Measurements from ENCODE around the gene LRFN2. TPM values are rescaled to one million over a fixed set of nuclear protein-coding genes. Genes with fewer than 3 reads are reported as not detected.

LRFN2 gene
- polyA plus RNA-seq, 1 of the 3 experiments (the other 2 are of a cell fraction), result 0.02 TPM

DNA sequence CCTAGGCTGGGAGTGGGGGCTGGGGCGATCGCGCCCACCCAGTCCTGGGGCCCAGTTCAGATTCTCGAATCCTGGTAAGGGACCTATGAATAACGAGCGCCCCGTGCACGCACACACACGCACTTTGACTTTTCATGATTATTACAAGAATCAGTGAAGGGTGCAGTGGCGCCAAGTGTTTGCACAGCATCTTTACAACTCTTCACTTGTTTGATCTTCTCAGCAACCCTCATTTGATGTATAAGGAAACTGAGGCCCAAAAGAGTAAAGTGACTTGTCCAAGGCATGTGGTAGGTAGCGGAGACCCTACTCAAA is 863 bp upstream of the LRFN2 start:
- Histone ChIP-seq H3K79me2 (ENCODE audit: insufficient read depth) (no peaks in the 10 kb centered on the region), H3K27me3 (ENCODE audit: insufficient read depth) (peaks cover 20% of the 10 kb centered on the region; the same call in 1 of the 2 replicates), H3K4me3 (ENCODE audit: low read depth in 2 of 2, low read length in 1 of 2) (peak overlapping the region; percentile 48 to 61), H3K4me1 (ENCODE audit: control insufficient read depth in 1 of 2, insufficient read depth in 2 of 2, low read depth in 1 of 2, low read length in 1 of 2) (peaks cover 0 to 36% of the 10 kb centered on the region in 2 experiments; a peak in 1 of 4 replicates), H3F3A (replicated peaks; ENCODE audit: insufficient read depth) (no peaks in the 10 kb centered on the region), H3K9ac (no peak overlapping the region), H2AFZ (ENCODE audit: low read depth) (peak overlapping the region; percentile 76; the same call in 1 of the 2 replicates), H3K9me2 (no peaks in the 10 kb centered on the region), H3K4me2 (peak overlapping the region; percentile 82), H3K27ac (ENCODE audit: low read depth in 2 of 2, low read length in 1 of 2) (peak overlapping the region in 1 of 2 experiments; percentile 82; a peak in 1 of 4 replicates), H3K36me3 (replicated peaks in 1 of 2; ENCODE audit: control insufficient read depth in 1 of 2, insufficient read depth in 2 of 2, low read length in 1 of 2) (no peaks in the 10 kb centered on the region), H3K9me3 (no peaks in the 10 kb centered on the region), H4K20me1 (ENCODE audit: insufficient read depth) (no peaks in the 10 kb centered on the region)
- TF ChIP-seq SMC3 (IDR thresholded peaks at IDR 0.05; ENCODE audit: low read depth, low read length) (peak; percentile 56; the same call in 1 of the 2 replicates), CHD2 (IDR thresholded peaks at IDR 0.05; ENCODE audit: low read length, partially characterized antibody) (peak; percentile 53), FOXJ3 (CRISPR knock-in tag; IDR thresholded peaks at IDR 0.05) (peak; percentile 3; the same call in 1 of the 2 replicates)
- TF ChIP-seq, protein P1, sequence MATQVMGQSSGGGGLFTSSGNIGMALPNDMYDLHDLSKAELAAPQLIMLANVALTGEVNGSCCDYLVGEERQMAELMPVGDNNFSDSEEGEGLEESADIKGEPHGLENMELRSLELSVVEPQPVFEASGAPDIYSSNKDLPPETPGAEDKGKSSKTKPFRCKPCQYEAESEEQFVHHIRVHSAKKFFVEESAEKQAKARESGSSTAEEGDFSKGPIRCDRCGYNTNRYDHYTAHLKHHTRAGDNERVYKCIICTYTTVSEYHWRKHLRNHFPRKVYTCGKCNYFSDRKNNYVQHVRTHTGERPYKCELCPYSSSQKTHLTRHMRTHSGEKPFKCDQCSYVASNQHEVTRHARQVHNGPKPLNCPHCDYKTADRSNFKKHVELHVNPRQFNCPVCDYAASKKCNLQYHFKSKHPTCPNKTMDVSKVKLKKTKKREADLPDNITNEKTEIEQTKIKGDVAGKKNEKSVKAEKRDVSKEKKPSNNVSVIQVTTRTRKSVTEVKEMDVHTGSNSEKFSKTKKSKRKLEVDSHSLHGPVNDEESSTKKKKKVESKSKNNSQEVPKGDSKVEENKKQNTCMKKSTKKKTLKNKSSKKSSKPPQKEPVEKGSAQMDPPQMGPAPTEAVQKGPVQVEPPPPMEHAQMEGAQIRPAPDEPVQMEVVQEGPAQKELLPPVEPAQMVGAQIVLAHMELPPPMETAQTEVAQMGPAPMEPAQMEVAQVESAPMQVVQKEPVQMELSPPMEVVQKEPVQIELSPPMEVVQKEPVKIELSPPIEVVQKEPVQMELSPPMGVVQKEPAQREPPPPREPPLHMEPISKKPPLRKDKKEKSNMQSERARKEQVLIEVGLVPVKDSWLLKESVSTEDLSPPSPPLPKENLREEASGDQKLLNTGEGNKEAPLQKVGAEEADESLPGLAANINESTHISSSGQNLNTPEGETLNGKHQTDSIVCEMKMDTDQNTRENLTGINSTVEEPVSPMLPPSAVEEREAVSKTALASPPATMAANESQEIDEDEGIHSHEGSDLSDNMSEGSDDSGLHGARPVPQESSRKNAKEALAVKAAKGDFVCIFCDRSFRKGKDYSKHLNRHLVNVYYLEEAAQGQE (IDR thresholded peaks at IDR 0.05; ENCODE audit: low read depth, low read length), result no peak
- ChIA-PET CTCF (interaction anchor here (0.6 to 5.4 kb wide), 96 partner anchors 9 to 612 kb away, joined by 3 to 65 read pairs (median 4); no protein-coding TSS in a partner anchor), POLR2A (interaction anchor here (0.7 to 1.0 kb wide), 2 partner anchors 162 to 483 kb away, joined by 3 to 4 read pairs; no protein-coding TSS in a partner anchor)
- WGBS (ENCODE audit: low lambda C conversion rate), result 42% methylated on average over 8 of the region's 11 CpGs
- no peak for DNase-seq

DNA sequence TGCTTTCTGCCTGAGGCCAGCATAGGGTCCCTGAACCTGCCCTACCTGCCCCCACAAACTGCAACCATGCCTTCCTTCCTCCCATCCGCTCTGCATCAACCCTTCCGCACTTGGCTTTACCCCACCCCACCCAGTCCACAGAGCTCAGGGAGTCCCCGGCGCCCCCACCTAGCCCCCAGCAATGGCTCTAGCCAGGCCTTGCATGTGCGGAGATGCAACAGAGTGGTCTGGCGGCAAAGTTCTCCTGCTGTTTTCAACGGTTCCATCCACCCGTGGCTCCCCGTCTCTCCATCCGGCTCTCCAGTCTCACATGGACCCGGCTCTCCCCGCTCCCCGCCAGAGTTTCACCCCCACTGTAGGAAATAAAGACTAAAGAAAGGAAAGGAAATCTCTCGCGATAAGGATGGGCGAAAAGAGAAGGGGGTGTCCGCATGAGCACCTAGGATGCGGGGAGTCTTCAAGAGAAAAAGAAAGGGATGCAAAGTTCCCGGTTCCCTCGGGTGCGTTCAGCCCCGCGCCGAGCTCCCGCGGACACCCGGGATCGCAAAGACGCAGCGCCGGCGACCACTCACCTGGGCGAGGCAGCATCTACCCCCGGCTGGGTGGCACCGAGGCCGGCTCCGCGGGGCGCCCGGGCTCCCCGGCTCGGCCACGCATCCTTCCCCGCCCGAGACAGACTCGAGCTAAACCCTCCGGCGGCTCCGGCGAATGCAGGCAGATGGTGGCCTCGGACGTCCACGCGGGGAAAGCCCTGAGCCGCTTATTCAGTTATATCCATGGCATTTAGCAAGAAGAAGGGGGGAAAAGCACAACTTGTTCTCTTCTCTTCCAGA is 579 bp downstream of the LRFN2 start:
- 6% methylated on average over 36 of the region's 55 CpGs for WGBS (ENCODE audit: low lambda C conversion rate)
- Histone ChIP-seq H3K9me3 (no peaks in the 10 kb centered on the region), H3K27ac (ENCODE audit: low read depth in 2 of 2, low read length in 1 of 2) (peak overlapping the region in 1 of 2 experiments; percentile 82; a peak in 2 of 4 replicates), H3K79me2 (ENCODE audit: insufficient read depth) (no peaks in the 10 kb centered on the region), H3K9ac (no peak overlapping the region), H4K20me1 (ENCODE audit: insufficient read depth) (no peaks in the 10 kb centered on the region), H3K4me2 (peak overlapping the region; percentile 82), H3K27me3 (ENCODE audit: insufficient read depth) (peaks cover 20% of the 10 kb centered on the region; the same call in 1 of the 2 replicates), H3K36me3 (replicated peaks in 1 of 2; ENCODE audit: control insufficient read depth in 1 of 2, insufficient read depth in 2 of 2, low read length in 1 of 2) (no peaks in the 10 kb centered on the region), H3F3A (replicated peaks; ENCODE audit: insufficient read depth) (no peaks in the 10 kb centered on the region), H3K4me3 (ENCODE audit: low read depth in 2 of 2, low read length in 1 of 2) (peak overlapping the region; percentile 48 to 61; a peak in 3 of 4 replicates), H2AFZ (ENCODE audit: low read depth) (no peak overlapping the region), H3K4me1 (ENCODE audit: control insufficient read depth in 1 of 2, insufficient read depth in 2 of 2, low read depth in 1 of 2, low read length in 1 of 2) (peaks cover 0 to 38% of the 10 kb centered on the region in 2 experiments; a peak in 2 of 4 replicates), H3K9me2 (no peaks in the 10 kb centered on the region)
- peak; percentile 72 for DNase-seq
- POLR2A ChIA-PET, result interaction anchor here (0.6 to 1.6 kb wide), 7 partner anchors 66 to 525 kb away, joined by 3 to 5 read pairs (median 4); no protein-coding TSS in a partner anchor
- CTCF ChIA-PET, result interaction anchor here (0.5 to 5.4 kb wide), 65 partner anchors 8 to 622 kb away, joined by 3 to 65 read pairs (median 5); no protein-coding TSS in a partner anchor
- TF ChIP-seq MXI1 (IDR thresholded peaks at IDR 0.05; ENCODE audit: low read depth, low read length) (0 out of 2 replicates have a peak, but pooled peaks have one; percentile 25), TCF12 (IDR thresholded peaks at IDR 0.05) (no peak), FOXM1 (IDR thresholded peaks at IDR 0.05; ENCODE audit: low read depth) (no peak), TEAD4 (IDR thresholded peaks at IDR 0.05; ENCODE audit: borderline replicate concordance, insufficient read depth) (no peak)
